Glomerular endothelial cell (primary cell): Measurements from ENCODE around the gene LRFN3. TPM values are rescaled to one million over a fixed set of nuclear protein-coding genes. Genes with fewer than 3 reads are reported as not detected.
"Not testable (repeated sequence)": the region's sequence is repeated elsewhere in the genome, so short reads cannot be mapped to it uniquely, and the experiment has no call there.

Experiments
- DNase-seq: peaks from one replicate; pipeline ENCODE4 v3.0.0-alpha.2; 2011; ENCODE audit warnings: low read depth, low spot score; ENCODE audit errors: extremely low read depth
- total RNA-seq: library from RNA; depleted of rRNA; stranded (reverse); fragments of >200 nt; gene quantifications from 2 replicates; pipeline ENCODE4 v1.2.3, GENCODE V29; 2015

LRFN3 gene, protein sequence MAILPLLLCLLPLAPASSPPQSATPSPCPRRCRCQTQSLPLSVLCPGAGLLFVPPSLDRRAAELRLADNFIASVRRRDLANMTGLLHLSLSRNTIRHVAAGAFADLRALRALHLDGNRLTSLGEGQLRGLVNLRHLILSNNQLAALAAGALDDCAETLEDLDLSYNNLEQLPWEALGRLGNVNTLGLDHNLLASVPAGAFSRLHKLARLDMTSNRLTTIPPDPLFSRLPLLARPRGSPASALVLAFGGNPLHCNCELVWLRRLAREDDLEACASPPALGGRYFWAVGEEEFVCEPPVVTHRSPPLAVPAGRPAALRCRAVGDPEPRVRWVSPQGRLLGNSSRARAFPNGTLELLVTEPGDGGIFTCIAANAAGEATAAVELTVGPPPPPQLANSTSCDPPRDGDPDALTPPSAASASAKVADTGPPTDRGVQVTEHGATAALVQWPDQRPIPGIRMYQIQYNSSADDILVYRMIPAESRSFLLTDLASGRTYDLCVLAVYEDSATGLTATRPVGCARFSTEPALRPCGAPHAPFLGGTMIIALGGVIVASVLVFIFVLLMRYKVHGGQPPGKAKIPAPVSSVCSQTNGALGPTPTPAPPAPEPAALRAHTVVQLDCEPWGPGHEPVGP
- total RNA-seq: 13.3 and 24.3 TPM in 2 replicates

GRCh38 chr19:35935911-35936737 is at the start of gene LRFN3:
Gene LRFN3, plus strand, starts transcription at chr19:35936374. Its CDS starts 3,052 bp downstream, at chr19:35939426.
- no peak for DNase-seq

- no peak for DNase-seq
Observed at GRCh38 chr19:35887197-35887596, 49.0 kb upstream of the LRFN3 start.

GRCh38 chr19:35888398-35888797 is 47.8 kb upstream of the LRFN3 start:
- no peak for DNase-seq

GRCh38 chr19:35889370-35890112 is 46.6 kb upstream of the LRFN3 start:
- no peak for DNase-seq

DNA sequence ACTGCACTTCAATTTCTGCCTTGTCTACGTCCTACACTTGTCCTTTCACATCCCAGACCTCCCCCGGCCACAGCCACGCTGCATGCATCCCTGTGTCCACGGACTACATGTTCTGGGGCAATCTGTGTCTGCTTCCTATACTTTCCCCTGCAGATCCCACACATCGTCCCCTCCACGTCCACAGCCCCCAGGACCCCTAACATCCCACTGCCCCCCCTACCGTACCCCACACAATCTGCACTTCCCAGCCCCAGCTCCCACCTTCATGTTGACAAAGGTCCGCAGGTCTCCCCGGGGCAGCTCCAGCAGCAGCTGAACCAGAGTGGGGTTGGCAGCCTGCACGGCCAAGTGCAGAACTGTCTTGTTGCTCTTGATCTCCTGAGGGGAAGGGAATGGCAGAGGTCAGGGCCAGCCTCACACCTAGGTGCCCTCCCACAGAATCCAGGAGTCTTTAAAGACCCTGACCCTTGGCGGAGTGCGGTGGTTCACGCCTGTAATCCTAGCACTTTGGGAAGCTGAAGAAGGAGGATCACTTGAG is 46.0 kb upstream of the LRFN3 start:
- DNase-seq: no peak

- not testable (repeated sequence) for DNase-seq
Observed at GRCh38 chr19:35891819-35892218, 44.4 kb upstream of the LRFN3 start.

DNA sequence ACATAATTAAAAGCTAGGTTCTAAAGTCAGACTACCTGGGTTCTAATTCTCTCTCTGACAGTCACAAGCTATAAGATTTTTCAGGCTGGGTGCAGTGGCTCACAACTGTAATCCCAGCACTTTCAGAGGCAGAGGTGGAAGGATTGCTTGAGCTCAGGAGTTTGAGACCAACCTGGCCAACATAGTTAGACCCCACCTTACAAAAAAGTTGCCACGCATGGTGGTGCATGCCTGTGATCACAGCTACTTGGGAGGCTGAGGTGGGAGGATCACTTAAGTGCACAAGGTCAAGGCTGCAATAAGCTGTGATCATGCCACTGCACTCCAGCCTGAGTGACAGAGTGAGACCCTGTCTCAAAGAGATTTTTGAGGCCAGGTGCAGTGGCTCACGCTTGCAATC is 41.8 kb upstream of the LRFN3 start:
- DNase-seq: no peak

- no peak for DNase-seq
Observed at GRCh38 chr19:35895911-35896642, 40.1 kb upstream of the LRFN3 start.

DNA sequence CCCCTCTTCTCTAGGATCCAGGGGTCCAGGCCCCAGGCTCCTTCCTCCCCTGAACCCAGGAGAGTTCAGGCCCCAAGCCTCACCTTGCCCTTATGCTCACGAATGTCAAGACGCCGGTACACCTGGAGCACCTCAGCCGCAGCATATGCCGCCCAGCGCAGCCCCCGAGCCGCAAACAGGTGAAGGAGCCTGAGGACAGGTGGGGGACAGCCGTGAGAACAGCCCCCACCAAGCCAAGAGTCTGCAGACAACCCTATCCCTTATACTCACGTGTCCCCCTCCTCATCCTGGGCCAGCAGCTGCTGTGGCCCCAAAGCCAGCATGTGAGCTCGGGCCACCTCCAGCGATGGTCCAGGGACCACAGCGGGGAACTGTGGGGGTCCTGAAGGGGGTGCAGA is 39.5 kb upstream of the LRFN3 start:
- no peak for DNase-seq

- DNase-seq: no peak
Observed at GRCh38 chr19:35897706-35898451, 38.3 kb upstream of the LRFN3 start.

DNA sequence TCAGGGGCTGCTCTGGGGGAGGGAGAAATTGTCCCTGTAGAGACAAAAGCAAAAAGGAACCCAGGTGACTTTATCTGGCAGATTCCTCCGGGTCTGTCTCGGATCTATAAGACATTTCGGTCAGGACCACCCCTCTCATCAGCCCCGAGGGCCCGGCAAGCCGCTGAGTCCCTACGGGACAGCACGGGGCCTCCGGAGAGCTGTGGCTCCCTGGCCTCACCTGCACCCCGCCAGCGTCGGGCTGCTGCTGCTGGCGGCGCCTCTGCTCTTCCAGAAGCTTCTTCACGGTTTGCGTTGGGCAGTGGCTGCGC is 37.7 kb upstream of the LRFN3 start:
- DNase-seq: no peak

- DNase-seq: no peak
Observed at GRCh38 chr19:35899547-35900214, 36.5 kb upstream of the LRFN3 start.

DNA sequence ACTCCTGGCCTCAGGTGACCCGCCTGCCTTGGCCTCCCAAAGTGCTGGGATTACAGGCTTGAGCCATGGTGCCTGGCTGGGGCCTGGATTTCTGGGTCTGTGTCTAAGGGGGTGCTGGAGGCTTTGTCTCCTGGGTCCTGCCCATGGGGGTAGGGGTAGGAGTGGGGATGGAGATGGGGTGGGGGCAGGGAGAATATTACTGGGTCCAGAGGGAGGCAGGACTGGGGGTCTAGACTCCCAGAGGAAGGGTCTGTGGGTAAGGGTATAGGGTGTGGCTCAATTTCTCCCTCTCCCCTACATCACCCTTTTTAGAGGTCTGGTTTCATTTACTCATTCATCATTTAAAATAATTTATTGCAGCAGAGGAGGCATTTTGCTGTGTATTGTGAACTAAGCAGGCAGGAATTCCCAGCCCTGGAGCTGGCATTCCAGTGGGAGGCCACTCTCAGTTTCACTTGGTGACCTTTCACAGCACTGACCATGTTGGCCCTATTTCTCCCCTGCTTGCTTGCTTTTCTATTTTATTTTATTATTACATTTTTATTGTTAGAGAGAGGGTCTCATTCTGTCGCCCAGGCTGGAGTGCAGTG is 35.0 kb upstream of the LRFN3 start:
- DNase-seq: no peak

DNA sequence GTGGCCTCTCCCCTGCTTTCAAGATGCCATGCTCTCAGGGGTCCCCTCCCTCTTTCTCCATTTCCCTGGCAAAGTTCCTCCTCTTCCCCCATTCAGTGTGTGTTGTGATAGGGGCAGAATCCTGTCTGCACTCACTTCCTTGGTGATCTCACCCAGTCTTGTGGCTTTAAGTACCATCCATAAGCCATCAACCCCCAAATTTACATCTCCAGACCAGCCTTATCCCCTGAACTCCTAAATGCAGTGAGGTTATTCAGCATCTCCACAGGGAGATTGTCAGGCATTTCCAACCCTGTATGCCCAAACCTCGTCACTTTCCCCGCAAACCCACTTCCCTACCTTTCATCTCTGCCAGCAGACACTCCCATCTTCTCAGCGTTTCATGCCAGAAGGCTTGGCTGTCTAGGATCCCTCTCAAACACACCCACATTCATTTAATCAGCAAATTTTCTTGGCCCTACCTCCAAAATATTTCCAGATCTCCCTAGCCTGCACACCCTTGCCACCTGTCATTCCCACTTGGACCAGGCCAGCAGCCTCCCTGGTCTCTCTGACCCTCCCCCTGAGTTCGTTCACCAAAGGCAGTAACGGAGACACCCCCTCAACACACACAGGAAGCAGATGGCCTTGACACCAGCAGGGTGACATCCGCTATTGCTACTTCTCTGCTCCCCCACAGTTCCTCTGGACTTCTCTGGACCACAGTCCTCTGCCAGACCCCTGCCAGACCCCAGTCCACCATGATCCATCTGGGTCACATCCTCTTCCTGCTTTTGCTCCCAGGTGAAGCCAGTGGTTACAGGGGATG is 34.1 kb upstream of the LRFN3 start, which contains the start of gene HCST:
HCST (plus strand) TSS at position 676 of the 808 bp plus-strand sequence; CDS start at position 741, 65 bp downstream.
- no peak for DNase-seq

- DNase-seq: no peak
Observed at GRCh38 chr19:35902870-35903475, 33.2 kb upstream of the LRFN3 start.

GRCh38 chr19:35903550-35904179 is 32.5 kb upstream of the LRFN3 start:
- no peak for DNase-seq
